Breast epithelium (tissue), 3 donors: ENCODE results near the gene GSTM2.
"Not testable (repeated sequence)": the region's sequence is repeated elsewhere in the genome, so short reads cannot be mapped to it uniquely, and the experiment has no call there.

Experiments
- CTCF ChIP-seq, 3 donors: fragments of 450-650 bp; IDR thresholded peaks; one replicate each; pipeline ENCODE4 v1.5.1; 2016 to 2017; ENCODE audit warnings: antibody characterized with exemption in 3 of 3, mild to moderate bottlenecking in 3 of 3, moderate library complexity in 3 of 3
- POLR2A ChIP-seq: fragments of 450-650 bp; IDR thresholded peaks from one replicate; pipeline ENCODE4 v1.6.1; 2016; ENCODE audit warnings: antibody characterized with exemption, mild to moderate bottlenecking, moderate library complexity
- POLR2AphosphoS5 ChIP-seq, 3 donors: sonication (generic); formaldehyde crosslinking; IDR thresholded peaks; one replicate each; pipeline ENCODE4 v1.6.1; 2017; ENCODE audit warnings: antibody characterized with exemption in 3 of 3

- not testable (repeated sequence) for TF ChIP-seq CTCF (IDR thresholded peaks at IDR 0.05); POLR2A; POLR2AphosphoS5 (IDR thresholded peaks at IDR 0.05)
Measured at GRCh38 chr1:109660691-109661026, 7.2 kb upstream of the GSTM2 start.
